Panc1 (cell line): ENCODE measurements around the gene WDR75.

Experiments
- POLR2AphosphoS5 ChIP-seq: IDR thresholded peaks from 2 replicates; pipeline ENCODE4 v1.6.1; 2012; ENCODE audit warnings: mild to moderate bottlenecking, low read depth, low read length, moderate library complexity
- SIN3A ChIP-seq: IDR thresholded peaks from 2 replicates; pipeline ENCODE4 v1.6.1; 2012; ENCODE audit warnings: low read depth, mild to moderate bottlenecking, low read length, moderate library complexity, borderline replicate concordance; ENCODE audit not compliant: insufficient read depth
- TF ChIP-seq, protein P1 (sequence below): fragments of 450-650 bp; IDR thresholded peaks from 2 replicates; pipeline ENCODE4 v1.5.1; 2017; ENCODE audit warnings: mild to moderate bottlenecking

GRCh38 chr2:189516546-189516945 is 75.3 kb downstream of the WDR75 start:
- TF ChIP-seq, protein P1, sequence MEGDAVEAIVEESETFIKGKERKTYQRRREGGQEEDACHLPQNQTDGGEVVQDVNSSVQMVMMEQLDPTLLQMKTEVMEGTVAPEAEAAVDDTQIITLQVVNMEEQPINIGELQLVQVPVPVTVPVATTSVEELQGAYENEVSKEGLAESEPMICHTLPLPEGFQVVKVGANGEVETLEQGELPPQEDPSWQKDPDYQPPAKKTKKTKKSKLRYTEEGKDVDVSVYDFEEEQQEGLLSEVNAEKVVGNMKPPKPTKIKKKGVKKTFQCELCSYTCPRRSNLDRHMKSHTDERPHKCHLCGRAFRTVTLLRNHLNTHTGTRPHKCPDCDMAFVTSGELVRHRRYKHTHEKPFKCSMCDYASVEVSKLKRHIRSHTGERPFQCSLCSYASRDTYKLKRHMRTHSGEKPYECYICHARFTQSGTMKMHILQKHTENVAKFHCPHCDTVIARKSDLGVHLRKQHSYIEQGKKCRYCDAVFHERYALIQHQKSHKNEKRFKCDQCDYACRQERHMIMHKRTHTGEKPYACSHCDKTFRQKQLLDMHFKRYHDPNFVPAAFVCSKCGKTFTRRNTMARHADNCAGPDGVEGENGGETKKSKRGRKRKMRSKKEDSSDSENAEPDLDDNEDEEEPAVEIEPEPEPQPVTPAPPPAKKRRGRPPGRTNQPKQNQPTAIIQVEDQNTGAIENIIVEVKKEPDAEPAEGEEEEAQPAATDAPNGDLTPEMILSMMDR: no peak
- TF ChIP-seq POLR2AphosphoS5: no peak
- no peak for TF ChIP-seq SIN3A
